Epithelial cell of prostate (primary cell): ENCODE measurements around the gene UBE2V1.
"Not testable (repeated sequence)": the region's sequence is repeated elsewhere in the genome, so short reads cannot be mapped to it uniquely, and the experiment has no call there.

Source experiments
- DNase-seq: peaks from one replicate; pipeline ENCODE4 v3.0.0-alpha.2; 2011; ENCODE audit warnings: low read depth, low spot score
- H3K27ac ChIP-seq: fragments of 450-650 bp; 2 replicates; pipeline ENCODE4 v1.5.1; 2017; ENCODE audit warnings: mild to moderate bottlenecking

UBE2V1 gene

DNA sequence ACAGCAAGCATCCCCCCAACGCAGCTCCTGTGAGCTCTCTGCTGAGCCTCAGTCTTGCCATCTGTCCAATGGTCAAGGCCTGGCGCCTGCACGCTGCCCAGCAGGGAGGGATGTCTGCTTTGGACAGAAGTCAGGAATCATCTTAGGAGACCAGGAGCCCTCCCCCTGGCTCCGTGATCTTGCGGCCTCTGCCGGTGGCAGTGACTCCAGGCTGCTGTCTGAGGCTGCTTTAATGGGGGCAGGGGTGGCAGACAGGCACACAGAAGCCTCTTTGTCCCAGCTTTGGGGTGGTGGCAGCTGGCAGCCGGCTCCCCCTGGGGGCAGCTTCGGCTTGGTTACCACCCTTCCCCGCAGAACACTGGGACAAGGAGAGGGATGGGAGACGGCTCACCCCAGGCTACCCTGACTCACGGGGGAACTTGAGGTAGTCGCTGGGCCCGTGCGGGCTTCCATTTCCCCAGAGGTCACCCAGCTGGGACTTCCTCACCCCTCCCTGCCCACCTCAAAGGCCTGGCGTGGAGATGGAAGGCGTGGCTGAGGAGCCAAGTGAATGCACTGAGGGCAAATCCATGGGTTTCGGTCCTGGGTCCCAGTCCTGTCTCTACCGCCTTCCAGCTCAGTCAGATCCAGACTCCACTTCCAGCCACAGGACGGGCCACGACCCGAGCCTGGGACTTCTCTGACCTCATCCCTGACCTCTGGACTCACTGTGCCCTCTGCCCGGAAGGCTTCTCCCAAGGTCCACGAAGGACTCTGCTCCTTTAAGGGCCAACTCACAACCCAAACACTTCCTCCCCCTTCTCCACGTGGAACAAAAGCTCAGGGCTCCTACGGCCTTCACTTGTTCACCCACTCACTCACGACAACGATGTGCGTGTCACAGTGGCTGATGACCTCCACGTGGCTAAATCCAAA is 25.8 kb upstream of the UBE2V1 start:
- no peak for DNase-seq
- peak overlapping the region; percentile 69 for H3K27ac ChIP-seq

DNA sequence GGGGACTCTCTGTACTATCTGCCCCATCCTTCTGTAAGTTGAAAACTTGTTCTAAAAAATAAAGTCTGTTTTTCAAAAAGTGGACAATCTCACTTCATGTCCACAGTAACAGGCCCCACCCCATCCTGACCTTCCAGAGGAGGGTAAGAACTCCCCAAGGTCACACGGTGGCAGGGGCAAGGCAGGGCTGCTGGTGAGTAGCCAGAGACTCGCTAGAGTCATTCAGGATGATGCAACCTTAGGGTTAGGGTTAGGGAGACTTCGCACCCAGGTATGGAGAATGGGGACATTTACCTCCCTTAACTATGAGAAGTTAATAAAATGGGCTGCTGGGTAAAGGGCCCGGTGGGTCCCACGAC is 25.1 kb upstream of the UBE2V1 start:
- no peak for DNase-seq
- peak overlapping the region; percentile 69 for H3K27ac ChIP-seq

DNA sequence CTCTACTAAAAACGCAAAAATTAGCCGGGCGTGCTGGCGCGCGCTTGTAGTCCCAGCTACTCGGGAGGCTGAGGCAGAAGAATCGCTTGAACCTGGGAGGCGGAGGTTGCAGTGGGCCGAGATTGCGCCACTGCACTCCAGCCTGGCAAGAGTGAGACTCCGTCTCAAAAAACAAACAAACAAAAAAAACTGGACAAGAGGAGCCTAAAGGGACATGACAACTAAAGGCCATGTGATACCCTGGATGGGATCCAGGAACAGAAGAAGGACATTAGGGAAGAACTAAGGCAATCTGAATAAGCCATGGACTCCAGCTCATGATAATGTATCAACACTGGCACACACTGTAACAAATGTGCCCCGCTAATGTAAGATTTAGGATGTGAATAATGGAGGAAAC is 24.8 kb upstream of the UBE2V1 start:
- DNase-seq, result not testable (repeated sequence)
- H3K27ac ChIP-seq, result peak overlapping the region; percentile 69

DNA sequence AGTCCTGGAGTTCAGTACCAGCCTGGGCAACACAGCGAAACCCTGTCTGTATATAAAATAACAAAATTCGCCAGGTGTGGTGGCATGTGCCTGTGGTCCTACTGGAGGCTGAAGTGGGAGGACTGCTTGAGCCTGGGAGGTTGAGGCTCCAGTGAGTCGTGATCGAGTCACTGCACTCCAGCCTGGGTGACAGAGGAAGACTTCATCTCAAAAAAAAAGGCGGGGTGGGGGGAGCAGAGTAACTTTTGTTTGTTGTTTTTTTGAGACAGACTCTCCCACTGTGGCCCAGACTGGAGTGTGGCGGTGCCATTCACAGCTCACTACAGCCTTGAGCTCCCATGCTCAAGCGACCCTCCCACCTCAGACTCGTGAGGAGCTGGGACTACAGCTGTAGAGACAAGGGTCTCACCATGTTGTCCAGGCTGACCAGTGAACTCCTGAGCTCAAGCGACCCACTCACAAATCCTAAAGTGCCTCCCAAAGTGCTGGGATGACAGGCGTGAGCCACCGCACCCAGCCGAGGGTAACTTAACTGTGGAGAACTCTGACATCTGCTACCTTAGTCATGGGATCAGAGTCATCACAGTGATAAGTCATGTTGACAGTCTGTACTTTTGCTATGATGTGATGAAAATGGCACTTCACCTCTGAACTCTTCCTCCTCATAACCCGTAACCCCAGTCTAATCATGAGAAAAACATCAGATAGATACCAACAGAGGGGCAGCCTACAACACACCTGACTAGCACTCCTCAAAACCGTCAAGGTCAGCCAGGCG is 24.1 kb upstream of the UBE2V1 start:
- peak overlapping the region; percentile 69 for H3K27ac ChIP-seq
- DNase-seq, result no peak

DNA sequence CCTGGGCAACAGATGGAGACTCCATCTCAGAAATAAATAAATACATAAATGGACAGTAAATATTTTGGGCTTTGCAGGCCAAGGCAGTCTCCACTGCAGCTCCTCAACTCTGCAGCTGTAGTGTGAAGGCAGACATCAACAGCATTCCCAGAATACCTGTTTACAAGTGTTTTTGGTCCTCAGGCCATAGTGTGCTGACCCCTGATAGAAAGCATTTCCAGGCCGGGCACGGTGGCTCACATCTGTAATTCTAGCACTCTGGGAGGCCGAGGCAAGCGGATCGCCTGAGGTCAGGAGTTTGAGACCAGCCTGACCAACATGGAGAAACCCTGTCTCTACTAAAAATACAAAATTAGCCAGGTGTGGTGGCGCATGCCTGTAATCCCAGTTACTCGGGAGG is 22.2 kb upstream of the UBE2V1 start:
- not testable (repeated sequence) for H3K27ac ChIP-seq, DNase-seq

DNA sequence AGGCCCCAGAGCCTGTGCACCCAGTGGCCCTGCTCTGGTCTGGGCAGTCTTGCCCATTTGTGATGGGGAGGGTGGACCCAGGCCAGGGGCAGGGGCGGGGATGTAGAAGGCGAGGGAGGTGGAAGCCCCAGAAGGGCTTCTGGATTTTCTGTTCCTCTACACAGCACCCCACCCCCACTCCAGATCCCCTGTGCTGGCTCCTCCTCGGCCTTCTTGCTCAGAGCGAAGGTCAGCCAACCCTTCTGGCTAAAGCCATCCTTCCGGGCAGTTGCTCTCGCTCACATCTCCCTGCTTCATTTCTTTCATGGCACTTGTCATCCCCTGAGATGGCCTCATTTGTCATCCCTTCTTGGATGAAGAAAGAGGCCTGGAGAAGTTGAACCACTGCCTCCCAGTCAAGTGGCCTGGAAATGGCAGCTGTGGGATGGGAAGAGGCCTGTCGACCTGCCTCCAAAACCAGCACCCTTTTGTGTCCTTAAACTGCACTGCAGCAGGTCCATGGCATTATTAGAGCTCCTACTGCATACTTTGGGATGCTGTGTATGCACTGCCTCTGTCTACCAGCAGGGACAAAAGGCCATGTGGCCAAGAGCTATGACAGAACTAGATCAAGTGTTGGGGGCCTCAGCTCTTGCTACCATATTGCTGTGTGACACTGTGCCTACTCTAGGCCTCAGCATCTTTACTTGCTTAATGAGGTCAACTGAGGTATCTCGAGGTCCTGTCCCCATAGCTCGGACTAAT is 20.7 kb upstream of the UBE2V1 start:
- no peak overlapping the region for H3K27ac ChIP-seq
- DNase-seq, result no peak

DNA sequence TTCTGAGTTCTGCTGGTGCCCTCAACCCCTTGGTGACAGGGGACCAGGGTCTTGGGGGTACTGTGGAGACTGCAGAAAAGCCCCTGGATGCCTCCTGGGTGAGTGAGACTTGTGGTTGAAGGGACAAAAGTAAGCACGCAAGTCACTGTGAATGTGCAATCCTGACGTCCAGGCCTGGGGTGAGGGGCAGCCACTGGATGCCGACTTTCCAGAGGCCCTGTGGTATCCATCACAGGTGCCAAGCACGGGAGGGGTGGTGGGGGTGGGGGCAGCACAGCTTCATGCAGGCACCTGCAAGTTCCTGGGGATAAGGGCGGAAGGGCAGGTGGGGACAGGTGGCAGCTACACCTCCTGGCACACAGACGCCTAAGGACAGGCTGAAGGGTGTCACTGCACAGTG is 20.1 kb upstream of the UBE2V1 start:
- no peak for DNase-seq
- no peak overlapping the region for H3K27ac ChIP-seq

DNA sequence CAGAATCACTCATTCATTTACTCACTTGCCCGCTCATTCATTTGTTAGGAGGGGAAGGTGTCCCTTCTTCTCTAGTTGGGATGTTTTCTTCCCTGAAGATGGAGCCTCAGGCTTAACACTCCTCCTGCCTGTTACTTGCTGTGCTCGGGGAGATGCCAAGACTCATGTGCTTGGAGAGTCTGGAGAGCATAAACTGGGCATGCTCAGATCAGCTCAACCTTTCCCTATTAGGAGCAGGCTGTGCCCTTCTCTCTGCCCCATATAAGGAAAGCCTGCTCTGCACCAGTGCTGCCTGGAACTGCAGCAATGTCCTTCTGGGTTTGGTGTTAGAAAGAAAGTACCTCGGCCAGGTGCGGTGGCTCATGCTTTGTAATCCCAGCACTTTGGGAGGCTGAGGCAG is 18.0 kb upstream of the UBE2V1 start:
- DNase-seq, result no peak
- no peak overlapping the region for H3K27ac ChIP-seq

DNA sequence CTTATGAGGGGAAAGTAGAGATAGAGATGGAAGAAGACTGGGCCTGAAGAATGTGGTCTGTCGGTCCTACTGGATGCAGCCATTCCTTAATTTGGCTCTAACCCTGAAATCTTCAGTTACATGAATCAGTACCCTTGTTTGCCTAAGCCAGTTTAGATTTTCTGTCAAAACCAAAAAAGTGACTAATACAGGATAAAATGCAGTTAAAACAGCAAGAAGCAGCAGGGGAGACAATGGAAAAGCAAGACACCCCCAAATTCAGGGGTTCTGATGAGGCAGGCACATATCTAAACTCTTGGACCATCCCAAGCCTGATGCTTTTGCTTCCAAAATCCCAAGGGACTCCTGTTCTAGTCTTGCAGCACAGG is 17.4 kb upstream of the UBE2V1 start:
- no peak overlapping the region for H3K27ac ChIP-seq
- DNase-seq, result no peak

DNA sequence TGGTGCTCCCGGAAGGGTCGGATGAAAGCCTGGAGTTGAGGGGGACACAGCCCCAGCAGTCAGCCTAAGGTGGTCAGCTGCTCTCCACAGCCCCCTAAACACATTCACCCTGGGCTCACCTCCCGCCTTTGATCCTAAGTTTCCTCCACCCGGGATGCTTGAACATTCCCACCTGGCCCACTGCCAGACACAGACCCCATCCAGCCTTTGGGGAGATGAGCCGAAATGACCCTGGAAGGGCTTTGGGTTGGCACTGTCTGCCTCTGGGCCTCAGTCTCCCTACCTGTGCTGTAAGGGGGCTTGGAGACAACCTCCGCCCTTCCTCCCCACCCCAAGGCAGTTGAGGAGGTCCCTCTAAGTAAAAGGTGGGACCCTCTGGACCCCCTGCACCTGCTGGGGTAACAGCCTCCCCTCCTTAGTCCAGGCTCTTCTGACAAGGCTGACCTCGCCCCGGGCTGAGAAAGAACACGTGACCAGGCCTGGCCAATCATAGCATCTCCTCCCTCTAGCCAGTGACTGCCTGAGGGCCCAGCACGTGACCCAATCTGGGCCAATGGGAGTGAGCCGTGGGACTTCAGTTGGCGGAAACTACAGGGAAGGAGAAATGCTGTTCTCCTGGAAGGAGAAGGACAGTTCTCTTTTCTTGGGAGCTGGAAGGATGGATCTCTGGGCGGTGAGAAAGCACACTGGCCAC is 16.9 kb upstream of the UBE2V1 start:
- DNase-seq, result no peak
- no peak overlapping the region for H3K27ac ChIP-seq

DNA sequence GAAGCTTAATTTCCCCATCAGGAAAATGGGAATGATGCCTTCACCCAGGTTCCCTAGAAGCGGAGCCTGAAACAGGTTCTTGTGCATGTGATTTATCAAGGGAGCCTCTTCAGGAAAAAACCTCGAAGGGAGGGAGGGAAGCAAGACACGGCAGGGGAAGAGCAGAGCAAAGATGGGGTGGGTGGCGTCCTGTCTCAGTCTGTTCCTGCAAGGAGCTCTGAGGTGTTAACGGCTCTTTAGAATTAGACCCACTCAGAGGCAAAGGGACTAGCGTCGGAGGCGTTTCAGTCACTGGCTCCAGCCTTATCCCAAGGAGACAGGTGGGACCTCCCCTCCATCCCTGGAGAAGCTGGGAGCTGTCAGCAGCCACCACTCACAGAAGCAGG is 15.6 kb upstream of the UBE2V1 start:
- no peak for DNase-seq
- H3K27ac ChIP-seq, result no peak overlapping the region

DNA sequence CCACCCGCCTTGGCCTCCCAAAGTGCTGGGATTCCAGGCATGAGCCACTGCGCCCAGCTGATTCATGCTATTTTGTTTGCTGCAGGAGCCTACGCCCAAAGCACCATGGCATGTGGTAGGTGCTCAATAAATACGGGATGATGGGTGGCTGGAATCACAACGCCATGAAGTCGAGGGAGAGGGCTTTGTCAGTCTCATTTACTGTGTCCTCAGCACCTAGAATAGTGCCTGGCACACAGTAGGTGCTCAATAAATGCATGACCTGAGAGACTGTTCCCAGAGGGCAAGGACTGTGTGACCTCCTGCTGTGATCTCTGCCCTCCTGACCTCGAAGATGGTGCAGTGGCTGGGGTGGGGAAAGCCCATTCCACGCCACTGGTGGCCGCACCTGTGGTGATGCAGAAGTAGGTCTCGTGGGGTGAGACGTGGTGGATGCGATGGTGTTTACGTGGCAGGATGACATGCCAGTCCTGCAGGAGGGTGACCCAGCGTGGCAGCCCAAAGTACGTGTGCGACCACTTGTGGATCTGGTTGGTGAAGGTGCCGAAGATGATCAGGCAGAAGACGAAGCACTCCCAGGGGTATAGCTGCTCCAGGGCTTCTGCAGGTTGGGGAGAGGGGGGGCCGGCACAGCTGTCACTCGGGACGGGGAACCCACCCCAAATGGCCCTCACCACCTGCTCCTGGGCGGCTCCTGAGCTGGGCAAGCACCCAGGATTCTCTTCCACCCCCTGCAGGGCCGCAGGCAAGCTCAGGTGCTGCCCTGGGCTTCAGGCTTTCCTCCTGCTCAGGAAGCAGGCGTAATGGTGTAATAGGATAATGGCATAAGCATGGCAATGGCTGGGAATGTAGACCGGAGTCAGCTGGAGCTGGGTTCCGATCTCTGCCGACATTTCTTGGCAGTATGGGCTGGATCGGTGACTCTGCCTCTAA is 14.9 kb upstream of the UBE2V1 start:
- H3K27ac ChIP-seq, result no peak overlapping the region
- DNase-seq, result no peak

DNA sequence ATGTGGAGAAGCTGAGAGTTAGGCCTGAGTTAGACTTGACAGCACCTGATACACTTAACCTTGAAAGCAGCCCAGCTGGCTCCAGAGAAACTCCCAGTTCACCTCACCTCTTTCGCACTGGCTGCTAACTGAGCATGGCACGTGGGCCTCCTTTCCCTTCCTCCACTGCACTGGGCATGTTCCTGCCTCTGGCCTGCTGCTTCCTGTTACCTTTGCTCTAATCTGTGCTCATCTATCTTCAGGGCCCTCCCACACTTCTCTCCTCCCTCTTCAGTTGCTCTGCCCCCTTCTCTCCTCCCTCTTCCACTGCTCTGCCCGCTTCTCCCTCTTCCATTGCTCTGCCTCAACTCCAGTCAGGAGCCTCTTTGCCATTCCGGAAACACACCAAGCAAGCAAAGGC is 13.7 kb upstream of the UBE2V1 start:
- no peak overlapping the region for H3K27ac ChIP-seq
- no peak for DNase-seq

DNA sequence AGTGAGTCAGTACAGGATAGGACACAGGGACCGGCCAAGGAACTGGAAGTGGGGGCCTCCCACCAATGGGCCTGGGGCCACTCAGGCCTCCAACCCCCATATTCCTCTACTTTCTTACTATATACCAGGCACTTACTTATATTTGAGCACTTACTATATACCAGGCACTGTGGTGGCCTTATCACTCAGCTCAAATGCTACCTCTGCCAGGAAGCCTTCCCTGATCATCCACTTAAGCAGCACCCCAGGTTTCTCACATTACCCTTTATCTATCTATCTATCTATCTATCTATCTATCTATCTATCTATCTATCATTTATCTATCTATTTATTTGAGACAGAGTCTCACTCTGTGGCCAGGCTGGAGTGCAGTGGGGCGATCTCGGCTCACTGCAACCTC is 12.3 kb upstream of the UBE2V1 start:
- H3K27ac ChIP-seq, result no peak overlapping the region
- DNase-seq, result no peak

DNA sequence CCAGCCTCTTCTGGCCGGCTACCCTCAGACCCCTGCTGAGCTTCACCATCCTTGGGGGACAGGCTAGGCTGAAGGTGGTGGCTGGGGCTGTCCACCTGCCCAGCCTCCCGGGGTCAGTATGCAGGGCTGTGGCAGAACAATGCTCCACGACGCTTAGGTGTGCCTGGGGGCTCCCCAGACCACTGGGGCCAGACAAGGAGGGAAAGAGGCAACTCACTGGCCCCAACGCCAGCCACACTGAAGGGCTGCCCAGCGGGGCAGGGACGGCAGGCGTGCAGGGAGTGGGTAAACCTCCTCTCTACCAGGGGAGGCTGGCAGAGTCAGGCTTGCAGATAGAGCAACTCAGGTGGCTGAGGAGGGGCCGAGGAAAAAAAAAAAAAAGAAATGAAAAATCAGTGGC is 11.5 kb upstream of the UBE2V1 start:
- no peak overlapping the region for H3K27ac ChIP-seq
- DNase-seq, result no peak

DNA sequence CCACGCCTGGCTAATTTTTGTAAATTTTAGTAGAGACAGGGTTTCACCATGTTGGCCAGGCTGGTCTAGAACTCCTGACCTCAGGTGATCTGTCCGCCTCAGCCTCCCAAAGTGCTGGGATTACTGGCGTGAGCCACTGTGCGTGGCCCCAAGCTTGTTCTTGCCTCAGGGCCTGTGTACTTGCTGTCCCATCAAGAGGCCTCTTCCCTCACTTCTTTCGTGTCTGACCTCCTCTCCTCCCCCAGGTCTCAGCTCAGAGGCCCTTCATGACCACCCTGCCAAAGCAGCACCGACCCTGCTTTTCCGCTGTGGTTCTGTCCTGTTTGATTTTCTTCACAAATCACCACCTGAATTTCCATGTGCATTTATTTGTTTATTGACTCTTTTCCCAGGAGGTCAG is 10.5 kb upstream of the UBE2V1 start:
- no peak for DNase-seq
- H3K27ac ChIP-seq, result no peak overlapping the region

DNA sequence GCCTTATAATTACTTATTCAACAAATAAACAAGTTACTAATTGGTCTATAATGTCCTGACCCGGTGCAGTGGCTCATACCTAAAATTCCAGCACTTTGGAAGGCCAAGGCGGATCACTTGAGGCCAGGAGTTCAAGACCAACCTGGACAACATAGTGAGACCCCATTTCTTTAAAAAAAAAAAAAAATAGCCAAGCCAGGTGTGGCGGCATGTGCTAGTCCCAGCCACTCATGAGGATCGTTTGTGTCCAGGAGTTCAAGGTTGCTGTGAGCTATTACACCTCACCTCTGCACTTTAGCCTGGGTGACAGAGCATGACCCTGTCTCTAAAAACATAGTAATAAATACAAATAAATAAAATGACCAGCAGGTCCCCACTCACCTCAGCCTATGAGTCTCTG is 9.8 kb upstream of the UBE2V1 start:
- no peak overlapping the region for H3K27ac ChIP-seq

DNA sequence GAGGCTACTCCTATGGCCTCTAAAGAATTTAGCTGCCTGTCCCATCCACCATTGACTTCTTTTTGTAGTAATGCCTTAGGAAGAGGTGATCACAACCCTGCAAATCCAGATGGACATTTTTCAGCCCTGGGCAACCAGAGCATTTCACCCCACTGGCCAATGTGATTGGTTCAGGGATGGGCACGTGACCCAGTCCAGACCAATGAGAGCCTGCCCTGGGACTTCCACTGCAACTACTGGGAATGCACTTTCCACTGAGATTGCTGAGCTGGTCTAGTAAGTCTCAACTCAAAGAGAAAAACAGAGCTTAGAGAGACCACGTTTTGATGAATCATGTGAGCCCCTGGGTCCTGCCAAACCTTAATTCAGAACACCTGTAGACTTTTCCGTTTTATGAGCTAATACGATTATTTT is 8.9 kb upstream of the UBE2V1 start:
- no peak overlapping the region for H3K27ac ChIP-seq
- DNase-seq, result no peak

More for the DNA sequence above, 9.8 kb upstream of the UBE2V1 start:
- no peak for DNase-seq

DNA sequence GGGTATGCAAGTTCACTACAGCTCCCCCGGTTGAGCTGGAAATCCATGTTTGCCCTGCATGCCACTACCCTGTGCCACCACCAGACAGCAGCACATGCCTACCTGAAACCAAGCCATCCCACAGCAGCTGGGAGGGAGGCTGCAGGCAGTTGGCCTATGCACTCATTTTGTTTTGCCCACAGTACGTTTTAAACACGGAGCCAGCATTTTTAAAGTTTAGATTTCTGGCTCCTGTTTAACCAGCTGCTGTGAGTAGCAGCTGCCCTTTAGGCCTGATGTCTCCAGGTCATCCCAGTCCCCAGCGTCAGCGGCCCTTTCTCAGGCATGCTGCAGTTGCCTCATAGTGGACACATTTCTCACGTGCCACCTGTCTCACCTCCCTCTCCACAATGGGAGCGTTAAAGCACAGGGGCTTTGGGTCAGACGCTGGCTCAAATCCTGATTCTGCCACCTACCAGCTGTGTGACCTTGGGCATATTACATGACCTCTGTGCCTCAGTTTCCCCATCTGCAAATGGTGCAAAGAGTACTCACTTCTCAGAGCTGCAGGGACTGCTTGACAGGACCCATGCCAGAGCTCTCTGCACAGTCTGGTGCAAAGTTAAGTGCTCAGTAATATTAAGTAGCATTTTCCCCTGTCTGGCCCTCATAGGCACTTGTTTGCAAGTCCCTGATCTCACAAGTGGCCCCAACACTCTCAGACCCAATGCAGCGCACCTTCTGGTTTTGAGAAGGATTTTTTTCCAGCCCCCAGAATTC is 8.2 kb upstream of the UBE2V1 start:
- no peak for DNase-seq
- no peak overlapping the region for H3K27ac ChIP-seq
